ENCODE data around the gene FZD2. TPM values are rescaled to one million over a fixed set of nuclear protein-coding genes. Genes with fewer than 3 reads are reported as not detected.

FZD2 gene
- total RNA-seq, 1 donor from 2014 or later, result 108 TPM

DNA sequence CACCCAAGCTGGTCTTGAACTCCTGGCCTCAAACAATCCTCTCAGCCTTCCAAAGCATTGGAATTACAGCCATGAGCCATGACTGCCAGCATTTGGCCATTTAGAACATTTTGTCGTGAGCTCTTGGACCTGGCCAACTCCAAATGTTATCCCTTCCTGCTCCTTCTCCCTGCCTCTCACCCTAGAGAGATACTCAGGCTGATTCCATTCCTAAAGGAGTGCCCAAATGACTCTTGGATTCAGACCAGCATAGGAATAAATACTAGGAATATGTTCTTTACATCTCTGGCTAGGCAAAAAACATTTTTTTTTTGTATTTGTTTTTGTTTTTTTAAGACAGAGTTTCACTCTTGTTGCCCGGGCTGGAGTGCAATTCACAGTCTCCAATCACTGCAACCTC, 15.5 kb downstream of the FZD2 start:
- H3K27ac Mint-ChIP-seq (ENCODE audit: unreplicated experiment), result no peak overlapping the region
- no peak for DNase-seq (ENCODE audit: low spot score)
- no peak overlapping the region for H3K4me3 Mint-ChIP-seq (ENCODE audit: unreplicated experiment)
- H3K27me3 Mint-ChIP-seq (ENCODE audit: low read depth), result no peaks in the 10 kb centered on the region
- TF ChIP-seq CTCF (IDR thresholded peaks at IDR 0.05), result no peak
- no peaks in the 10 kb centered on the region for H3K9me3 Mint-ChIP-seq (ENCODE audit: low read depth)
- H3K4me1 Mint-ChIP-seq (ENCODE audit: low read depth), result peaks cover 8% of the 10 kb centered on the region
- H3K36me3 Mint-ChIP-seq (ENCODE audit: low read depth), result peaks cover 2% of the 10 kb centered on the region

DNA sequence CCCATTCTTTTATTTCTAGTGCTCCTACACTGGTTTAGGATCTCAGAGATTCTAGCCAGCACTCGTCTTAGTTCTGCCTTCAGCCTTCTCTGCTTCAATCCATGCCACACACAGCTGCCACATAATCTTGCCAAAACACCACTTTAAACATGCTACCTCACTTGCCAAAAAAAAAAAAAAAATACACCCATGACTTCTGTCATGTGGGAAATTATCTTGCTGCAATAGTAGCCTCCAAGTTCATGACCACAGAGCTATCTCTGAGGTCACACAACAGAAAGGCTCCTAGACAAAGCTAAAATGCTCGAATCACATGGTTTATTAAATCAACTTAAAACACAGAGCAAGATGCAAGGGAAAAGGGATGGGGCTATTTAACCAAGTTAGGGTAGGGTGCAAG, 18.1 kb downstream of the FZD2 start:
- peaks cover 9% of the 10 kb centered on the region for H3K4me1 Mint-ChIP-seq (ENCODE audit: low read depth)
- no peaks in the 10 kb centered on the region for H3K9me3 Mint-ChIP-seq (ENCODE audit: low read depth)
- no peak overlapping the region for H3K4me3 Mint-ChIP-seq (ENCODE audit: unreplicated experiment)
- TF ChIP-seq CTCF (IDR thresholded peaks at IDR 0.05), result no peak
- H3K27me3 Mint-ChIP-seq (ENCODE audit: low read depth), result no peaks in the 10 kb centered on the region
- no peak overlapping the region for H3K27ac Mint-ChIP-seq (ENCODE audit: unreplicated experiment)
- no peak for DNase-seq (ENCODE audit: low spot score)
- H3K36me3 Mint-ChIP-seq (ENCODE audit: low read depth), result peaks cover 2% of the 10 kb centered on the region

DNA sequence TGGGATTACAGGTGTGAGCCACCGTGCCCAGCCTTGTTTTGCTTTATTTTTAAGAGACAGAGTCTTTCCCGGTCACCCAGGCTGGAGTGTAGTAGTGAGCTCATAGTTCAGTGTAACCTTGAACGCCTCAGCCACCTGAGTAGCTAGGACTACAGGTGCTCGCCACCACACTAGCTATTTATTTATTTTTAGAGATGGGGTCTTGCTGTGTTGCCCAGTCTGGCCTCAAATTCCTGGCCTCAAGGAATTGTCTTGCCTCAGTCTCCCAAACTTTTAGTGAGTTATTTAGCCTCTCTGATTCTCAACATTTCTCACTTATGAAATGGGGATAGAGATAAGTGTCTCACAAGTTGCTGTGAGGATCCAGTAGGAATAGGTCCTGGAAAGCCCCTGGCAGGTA, 21.7 kb downstream of the FZD2 start:
- Mint-ChIP-seq H3K27me3 (ENCODE audit: low read depth) (no peaks in the 10 kb centered on the region), H3K36me3 (ENCODE audit: low read depth) (no peaks in the 10 kb centered on the region), H3K4me1 (ENCODE audit: low read depth) (peaks cover 16% of the 10 kb centered on the region), H3K27ac (ENCODE audit: unreplicated experiment) (no peak overlapping the region), H3K4me3 (ENCODE audit: unreplicated experiment) (no peak overlapping the region), H3K9me3 (ENCODE audit: low read depth) (no peaks in the 10 kb centered on the region)
- DNase-seq (ENCODE audit: low spot score), result no peak
- TF ChIP-seq CTCF (IDR thresholded peaks at IDR 0.05), result no peak

DNA sequence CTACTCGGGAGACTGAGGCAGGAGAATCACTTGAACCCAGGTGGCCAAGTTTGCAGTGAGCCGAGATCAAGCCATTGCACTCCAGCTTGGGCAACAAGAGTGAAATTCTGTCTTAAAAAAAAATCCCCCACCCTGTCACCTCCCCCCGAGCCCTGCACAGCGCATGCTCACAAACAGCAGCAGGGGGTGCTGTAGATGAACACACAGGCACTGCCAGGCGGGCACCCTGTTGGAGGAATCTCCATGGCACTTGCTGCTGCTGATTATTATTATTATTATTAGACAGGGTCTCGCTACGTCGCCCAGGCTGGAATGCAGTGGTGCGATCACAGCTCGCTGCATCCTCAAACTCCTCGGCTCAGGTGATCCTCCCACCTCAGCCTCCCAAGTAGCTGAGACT, 24.6 kb downstream of the FZD2 start:
- Mint-ChIP-seq H3K4me3 (ENCODE audit: unreplicated experiment) (no peak overlapping the region), H3K27ac (ENCODE audit: unreplicated experiment) (no peak overlapping the region), H3K4me1 (ENCODE audit: low read depth) (peaks cover 42% of the 10 kb centered on the region), H3K36me3 (ENCODE audit: low read depth) (no peaks in the 10 kb centered on the region), H3K9me3 (ENCODE audit: low read depth) (no peaks in the 10 kb centered on the region), H3K27me3 (ENCODE audit: low read depth) (no peaks in the 10 kb centered on the region)
- TF ChIP-seq CTCF (IDR thresholded peaks at IDR 0.05), result peak; percentile 58
- no peak for DNase-seq (ENCODE audit: low spot score)

GRCh38 chr17:44584443-44584842, 27.2 kb downstream of the FZD2 start:
- Mint-ChIP-seq H3K4me1 (ENCODE audit: low read depth) (peaks cover 56% of the 10 kb centered on the region), H3K27me3 (ENCODE audit: low read depth) (no peaks in the 10 kb centered on the region), H3K36me3 (ENCODE audit: low read depth) (no peaks in the 10 kb centered on the region), H3K9me3 (ENCODE audit: low read depth) (no peaks in the 10 kb centered on the region), H3K27ac (ENCODE audit: unreplicated experiment) (peak overlapping the region; percentile 97), H3K4me3 (ENCODE audit: unreplicated experiment) (no peak overlapping the region)
- no peak for DNase-seq (ENCODE audit: low spot score)
- TF ChIP-seq CTCF (IDR thresholded peaks at IDR 0.05), result no peak

Measured in chondrocyte (in vitro differentiated cells).